ENCODE data around the gene NEU1.
"Not testable (repeated sequence)": the region's sequence is repeated elsewhere in the genome, so short reads cannot be mapped to it uniquely, and the experiment has no call there.

DNA sequence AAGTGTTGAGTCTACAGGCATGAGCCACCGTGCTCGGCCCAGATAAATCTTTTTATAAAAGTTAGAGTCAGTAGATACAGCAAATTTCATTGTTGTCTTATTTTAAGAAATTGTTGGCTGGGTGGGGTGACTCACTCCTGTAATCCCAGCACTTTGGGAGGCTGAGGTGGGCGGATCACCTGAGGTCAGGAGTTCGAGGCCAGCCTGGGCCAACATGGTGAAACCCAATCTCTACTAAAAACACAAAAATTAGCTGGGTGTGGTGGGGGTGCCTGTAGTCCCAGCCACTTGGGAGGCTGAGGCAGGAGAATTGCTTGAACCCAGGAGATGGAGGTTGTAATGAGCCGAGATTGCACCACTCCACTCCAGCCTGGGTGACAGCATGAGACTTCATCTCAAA, 45.6 kb upstream of the NEU1 start:
- TF ChIP-seq POLR2A (IDR thresholded peaks at IDR 0.05) = not testable (repeated sequence)
- TF ChIP-seq, protein P1, sequence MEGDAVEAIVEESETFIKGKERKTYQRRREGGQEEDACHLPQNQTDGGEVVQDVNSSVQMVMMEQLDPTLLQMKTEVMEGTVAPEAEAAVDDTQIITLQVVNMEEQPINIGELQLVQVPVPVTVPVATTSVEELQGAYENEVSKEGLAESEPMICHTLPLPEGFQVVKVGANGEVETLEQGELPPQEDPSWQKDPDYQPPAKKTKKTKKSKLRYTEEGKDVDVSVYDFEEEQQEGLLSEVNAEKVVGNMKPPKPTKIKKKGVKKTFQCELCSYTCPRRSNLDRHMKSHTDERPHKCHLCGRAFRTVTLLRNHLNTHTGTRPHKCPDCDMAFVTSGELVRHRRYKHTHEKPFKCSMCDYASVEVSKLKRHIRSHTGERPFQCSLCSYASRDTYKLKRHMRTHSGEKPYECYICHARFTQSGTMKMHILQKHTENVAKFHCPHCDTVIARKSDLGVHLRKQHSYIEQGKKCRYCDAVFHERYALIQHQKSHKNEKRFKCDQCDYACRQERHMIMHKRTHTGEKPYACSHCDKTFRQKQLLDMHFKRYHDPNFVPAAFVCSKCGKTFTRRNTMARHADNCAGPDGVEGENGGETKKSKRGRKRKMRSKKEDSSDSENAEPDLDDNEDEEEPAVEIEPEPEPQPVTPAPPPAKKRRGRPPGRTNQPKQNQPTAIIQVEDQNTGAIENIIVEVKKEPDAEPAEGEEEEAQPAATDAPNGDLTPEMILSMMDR (IDR thresholded peaks at IDR 0.05) = not testable (repeated sequence)

Data from ovary (tissue), 3 donors.